ENCODE results near the gene GPRC5A. TPM values are rescaled to one million over a fixed set of nuclear protein-coding genes. Genes with fewer than 3 reads are reported as not detected.

Gene GPRC5A
- total RNA-seq, 3 donors from 2014 or later: 10.9 to 40.1 (median 21.6) TPM

GRCh38 chr12:12896260-12896659, 4.9 kb downstream of the GPRC5A start:
- DNase-seq (ENCODE audit: low spot score in 2 of 2): no peak
- peak overlapping the region; percentile 3 to 14 for H3K27ac ChIP-seq
- no peaks in the 10 kb centered on the region for H3K27me3 ChIP-seq
- TF ChIP-seq POLR2A (IDR thresholded peaks at IDR 0.05) (no peak), CTCF (IDR thresholded peaks at IDR 0.05) (no peak), POLR2AphosphoS5 (IDR thresholded peaks at IDR 0.05) (no peak)
- H3K9me3 ChIP-seq: no peaks in the 10 kb centered on the region
- intact Hi-C loops (cut with DNase I; ENCODE audit: low total_unique reads): no loop called here
- no peaks in the 10 kb centered on the region for H3K36me3 ChIP-seq
- H3K4me3 ChIP-seq: no peak overlapping the region
- no peaks in the 10 kb centered on the region for H3K4me1 ChIP-seq

- intact Hi-C loops (cut with DNase I; ENCODE audit: low total_unique reads): no loop called here
- Histone ChIP-seq H3K4me1 (no peaks in the 10 kb centered on the region), H3K9me3 (no peaks in the 10 kb centered on the region), H3K4me3 (no peak overlapping the region), H3K27me3 (no peaks in the 10 kb centered on the region), H3K27ac (no peak overlapping the region), H3K36me3 (no peaks in the 10 kb centered on the region)
- no peak for DNase-seq (ENCODE audit: low spot score in 2 of 2)
- TF ChIP-seq CTCF (IDR thresholded peaks at IDR 0.05) (no peak), POLR2A (IDR thresholded peaks at IDR 0.05) (no peak), POLR2AphosphoS5 (IDR thresholded peaks at IDR 0.05) (no peak)
Measured at GRCh38 chr12:12897302-12897701, 5.9 kb downstream of the GPRC5A start.

GRCh38 chr12:12898136-12898717, 6.9 kb downstream of the GPRC5A start:
- Histone ChIP-seq H3K4me1 (no peaks in the 10 kb centered on the region), H3K27ac (peak overlapping the region in 1 of 2 donors; percentile 57), H3K27me3 (no peaks in the 10 kb centered on the region), H3K9me3 (no peaks in the 10 kb centered on the region), H3K4me3 (no peak overlapping the region), H3K36me3 (no peaks in the 10 kb centered on the region)
- intact Hi-C loops (cut with DNase I; ENCODE audit: low total_unique reads): no loop called here
- TF ChIP-seq POLR2A (IDR thresholded peaks at IDR 0.05) (no peak), CTCF (IDR thresholded peaks at IDR 0.05) (no peak), POLR2AphosphoS5 (IDR thresholded peaks at IDR 0.05) (no peak)
- DNase-seq (ENCODE audit: low spot score in 2 of 2): no peak

DNA sequence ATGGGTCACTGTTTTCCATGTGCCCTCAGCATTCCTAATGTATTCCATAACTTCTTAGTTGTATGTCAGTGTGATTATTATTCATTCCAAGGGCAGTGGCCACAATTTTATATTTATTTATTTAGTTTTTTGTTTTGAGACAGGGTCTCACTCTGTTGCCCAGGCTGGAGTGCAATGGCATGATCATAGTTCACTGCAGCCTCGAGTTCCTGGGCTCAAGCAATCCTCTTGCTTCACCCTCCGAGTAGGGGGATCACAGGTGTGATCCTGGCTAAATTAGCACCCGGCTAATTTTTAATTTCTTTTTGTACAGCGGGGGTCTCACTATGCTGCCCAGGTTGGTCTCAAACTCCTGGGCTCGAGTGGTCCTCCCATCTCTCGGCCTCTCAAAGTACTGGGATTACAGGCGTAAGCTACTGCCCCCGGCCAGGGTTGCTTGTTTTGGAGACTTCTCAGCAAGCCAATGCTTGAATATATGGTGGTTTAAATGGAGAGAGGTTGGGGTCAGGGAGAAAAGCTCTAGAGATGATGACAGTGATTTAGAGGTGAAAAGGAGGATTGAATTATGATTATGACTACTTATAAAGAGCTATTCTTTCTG, 7.6 kb downstream of the GPRC5A start:
- H3K27me3 ChIP-seq: no peaks in the 10 kb centered on the region
- no peaks in the 10 kb centered on the region for H3K4me1 ChIP-seq
- peak overlapping the region; percentile 57 to 89 for H3K27ac ChIP-seq
- TF ChIP-seq POLR2A (IDR thresholded peaks at IDR 0.05) (no peak), CTCF (IDR thresholded peaks at IDR 0.05) (no peak), POLR2AphosphoS5 (IDR thresholded peaks at IDR 0.05) (no peak)
- H3K4me3 ChIP-seq: no peak overlapping the region
- intact Hi-C loops (cut with DNase I; ENCODE audit: low total_unique reads): no loop called here
- no peaks in the 10 kb centered on the region for H3K9me3 ChIP-seq
- DNase-seq (ENCODE audit: low spot score in 2 of 2): no peak
- no peaks in the 10 kb centered on the region for H3K36me3 ChIP-seq

DNA sequence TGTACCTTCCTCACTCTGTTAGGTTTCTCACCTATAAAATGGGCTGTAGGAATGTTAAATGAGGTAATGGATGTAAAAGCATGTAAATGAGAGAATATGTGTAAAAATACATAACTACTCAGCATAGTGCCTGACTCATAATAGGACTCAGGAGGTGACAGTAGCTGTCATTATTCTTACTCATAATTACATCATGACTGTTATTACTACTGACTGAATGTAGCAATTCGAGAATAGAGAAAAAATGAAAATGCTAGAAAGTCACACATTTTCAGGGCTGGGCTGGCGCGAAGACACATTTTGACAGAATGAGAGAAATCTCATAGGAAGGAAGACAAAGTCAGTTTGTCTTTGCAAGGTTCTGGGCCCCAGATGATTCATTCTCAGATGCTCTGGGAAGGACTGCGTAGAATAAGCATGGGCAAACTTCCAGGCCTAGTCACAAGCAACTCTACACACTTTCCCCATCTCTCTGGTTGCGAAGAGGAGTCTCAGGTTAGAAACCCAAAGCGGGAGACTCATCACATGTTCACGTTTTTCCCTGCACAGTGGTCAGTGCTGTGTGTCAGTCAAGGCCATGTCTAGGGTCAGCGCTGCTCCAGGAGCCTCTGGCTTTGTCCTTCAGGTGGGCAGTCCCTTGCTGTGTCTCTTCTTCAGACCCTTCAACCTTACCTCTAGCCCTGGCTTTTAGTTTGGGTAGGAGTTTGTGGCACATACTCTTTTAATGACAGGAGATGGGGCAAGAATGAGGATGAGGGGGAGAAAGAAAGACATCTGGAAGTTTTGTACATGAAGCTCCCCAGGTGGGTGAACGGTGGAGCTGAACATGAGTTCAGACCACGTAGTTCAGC, 8.4 kb downstream of the GPRC5A start:
- no peaks in the 10 kb centered on the region for H3K9me3 ChIP-seq
- peak overlapping the region; percentile 57 to 89 for H3K27ac ChIP-seq
- no peak for DNase-seq (ENCODE audit: low spot score in 2 of 2)
- no peaks in the 10 kb centered on the region for H3K36me3 ChIP-seq
- intact Hi-C loops (cut with DNase I; ENCODE audit: low total_unique reads): no loop called here
- TF ChIP-seq POLR2A (IDR thresholded peaks at IDR 0.05) (no peak), POLR2AphosphoS5 (IDR thresholded peaks at IDR 0.05) (peak in 1 of 3 donors; percentile 75)
- no peak overlapping the region for H3K4me3 ChIP-seq
- H3K4me1 ChIP-seq: no peaks in the 10 kb centered on the region
- no peaks in the 10 kb centered on the region for H3K27me3 ChIP-seq

Measured in breast epithelium (tissue), 4 donors.